Astrocyte (in vitro differentiated cells and primary cell): ENCODE measurements around the gene KIF14. TPM values are rescaled to one million over a fixed set of nuclear protein-coding genes. Genes with fewer than 3 reads are reported as not detected.
A peak's percentile ranks its signal among the peaks of the same experiment; 100 is the strongest.
"Not testable (repeated sequence)": the region's sequence is repeated elsewhere in the genome, so short reads cannot be mapped to it uniquely, and the experiment has no call there.

Experiments
- DNase-seq: peaks from one replicate; pipeline ENCODE4 v3.0.0-alpha.2; 2010; ENCODE audit warnings: low read depth
- FAIRE-seq: peaks from 2 replicates; lab custom pipeline; 2011; peaks lifted over from hg19 to GRCh38; lab: Jason Lieb, UNC
- H2AFZ ChIP-seq: 2 replicates; pipeline ENCODE4 v1.6.0; 2012; ENCODE audit warnings: low read depth, low read length, inconsistent platforms
- H3K27ac ChIP-seq: 2 replicates; pipeline ENCODE4 v1.5.1; 2011; ENCODE audit warnings: low read depth, low read length, inconsistent platforms
- H3K27me3 ChIP-seq: 2 replicates; pipeline ENCODE4 v1.6.0; 2011; ENCODE audit warnings: low read length, inconsistent platforms; ENCODE audit not compliant: insufficient read depth
- H3K36me3 ChIP-seq: 2 replicates; pipeline ENCODE4 v1.5.1; 2011; ENCODE audit warnings: low read length, inconsistent platforms; ENCODE audit not compliant: insufficient read depth
- H3K4me1 ChIP-seq: 2 replicates; pipeline ENCODE4 v1.5.1; 2011; ENCODE audit warnings: low read length, inconsistent platforms; ENCODE audit not compliant: insufficient read depth
- H3K4me2 ChIP-seq: 2 replicates; pipeline ENCODE4 v1.6.0; 2012; ENCODE audit warnings: low read length, inconsistent platforms
- H3K4me3 ChIP-seq: 2 replicates; pipeline ENCODE4 v1.5.1; 2011; ENCODE audit warnings: low read depth, mild to moderate bottlenecking, low read length, inconsistent platforms; ENCODE audit not compliant: insufficient read depth
- H3K79me2 ChIP-seq: 2 replicates; pipeline ENCODE4 v1.6.0; 2012; ENCODE audit warnings: mild to moderate bottlenecking, low read length, inconsistent platforms; ENCODE audit not compliant: insufficient read depth
- H3K9ac ChIP-seq: 2 replicates; pipeline ENCODE4 v1.6.0; 2012; ENCODE audit warnings: mild to moderate bottlenecking, low read length, inconsistent platforms
- H3K9me3 ChIP-seq: 2 replicates; pipeline ENCODE4 v1.5.1; 2012; ENCODE audit warnings: low read depth, mild to moderate bottlenecking, low read length, inconsistent platforms; ENCODE audit not compliant: insufficient read depth
- H4K20me1 ChIP-seq: 2 replicates; pipeline ENCODE4 v1.6.0; 2012; ENCODE audit warnings: low read length, inconsistent platforms; ENCODE audit not compliant: insufficient read depth
- H3K27ac Mint-ChIP-seq: one replicate; pipeline ENCODE4 v1.8.0; 2021; ENCODE audit warnings: mild to moderate bottlenecking, mixed read lengths; ENCODE audit not compliant: unreplicated experiment
- H3K27me3 Mint-ChIP-seq: one replicate; pipeline ENCODE4 v1.8.0; 2021; ENCODE audit warnings: low read depth, mixed read lengths; ENCODE audit not compliant: unreplicated experiment
- H3K36me3 Mint-ChIP-seq: one replicate; pipeline ENCODE4 v1.8.0; 2021; ENCODE audit warnings: low read depth, mixed read lengths; ENCODE audit not compliant: unreplicated experiment
- H3K4me1 Mint-ChIP-seq: one replicate; pipeline ENCODE4 v1.8.0; 2021; ENCODE audit warnings: low read depth, mixed read lengths; ENCODE audit not compliant: unreplicated experiment
- H3K4me3 Mint-ChIP-seq: one replicate; pipeline ENCODE4 v1.8.0; 2021; ENCODE audit warnings: mild to moderate bottlenecking, moderate library complexity, mixed read lengths; ENCODE audit not compliant: unreplicated experiment
- H3K9me3 Mint-ChIP-seq: one replicate; pipeline ENCODE4 v1.8.0; 2021; ENCODE audit warnings: mild to moderate bottlenecking, mixed read lengths; ENCODE audit not compliant: unreplicated experiment
- CTCF ChIP-seq: IDR thresholded peaks from 2 replicates; pipeline ENCODE4 v1.5.1; 2011; ENCODE audit warnings: low read depth, mild to moderate bottlenecking, inconsistent platforms, low read length, moderate library complexity; ENCODE audit not compliant: insufficient read depth
- EZH2 ChIP-seq: IDR thresholded peaks from 2 replicates; pipeline ENCODE4 v1.6.1; 2012; ENCODE audit warnings: mild to moderate bottlenecking, low read length, inconsistent platforms; ENCODE audit not compliant: insufficient read depth
- total RNA-seq: library from RNA; stranded (reverse); gene quantifications from 2 replicates; pipeline ENCODE4 v1.2.1, GENCODE V29; 2021

The KIF14 gene
- total RNA-seq, 1 donor from 2014 or later = 2.1 TPM

GRCh38 chr1:200556002-200556401, 64.5 kb downstream of the KIF14 start:
- DNase-seq (no peak), FAIRE-seq (no peak)
- Histone ChIP-seq H3K4me2 (no peak overlapping the region), H3K79me2 (no peaks in the 10 kb centered on the region), H4K20me1 (no peaks in the 10 kb centered on the region), H3K4me3 (no peak overlapping the region), H3K9ac (no peak overlapping the region), H3K27ac (no peak overlapping the region), H3K4me1 (no peaks in the 10 kb centered on the region), H3K9me3 (no peaks in the 10 kb centered on the region), H3K27me3 (no peaks in the 10 kb centered on the region), H3K36me3 (peaks cover 9% of the 10 kb centered on the region), H2AFZ (no peak overlapping the region)
- H3K27me3 Mint-ChIP-seq = no peaks in the 10 kb centered on the region
- no peak overlapping the region for H3K27ac Mint-ChIP-seq
- no peaks in the 10 kb centered on the region for H3K4me1 Mint-ChIP-seq
- H3K36me3 Mint-ChIP-seq = no peaks in the 10 kb centered on the region
- no peak for TF ChIP-seq EZH2
- TF ChIP-seq CTCF = peak; percentile 27
- H3K4me3 Mint-ChIP-seq = no peak overlapping the region
- H3K9me3 Mint-ChIP-seq = no peaks in the 10 kb centered on the region

GRCh38 chr1:200552737-200553136, 67.8 kb downstream of the KIF14 start:
- not testable (repeated sequence) for H3K4me1 Mint-ChIP-seq

GRCh38 chr1:200550367-200550766, 70.2 kb downstream of the KIF14 start:
- Mint-ChIP-seq H3K4me1 (no peaks in the 10 kb centered on the region), H3K36me3 (no peaks in the 10 kb centered on the region), H3K9me3 (no peaks in the 10 kb centered on the region), H3K27me3 (no peaks in the 10 kb centered on the region), H3K4me3 (no peak overlapping the region), H3K27ac (no peak overlapping the region)
- H4K20me1 ChIP-seq = no peaks in the 10 kb centered on the region
- no peak overlapping the region for H3K27ac ChIP-seq
- H2AFZ ChIP-seq = no peak overlapping the region
- FAIRE-seq (no peak), DNase-seq (no peak)
- H3K9ac ChIP-seq = no peak overlapping the region
- H3K4me1 ChIP-seq = no peaks in the 10 kb centered on the region
- H3K4me3 ChIP-seq = no peak overlapping the region
- no peak overlapping the region for H3K4me2 ChIP-seq
- H3K36me3 ChIP-seq = peaks cover 3% of the 10 kb centered on the region
- no peak for TF ChIP-seq EZH2
- no peak for TF ChIP-seq CTCF
- H3K9me3 ChIP-seq = no peaks in the 10 kb centered on the region
- H3K27me3 ChIP-seq = no peaks in the 10 kb centered on the region
- H3K79me2 ChIP-seq = no peaks in the 10 kb centered on the region

More at GRCh38 chr1:200552737-200553136, 67.8 kb downstream of the KIF14 start:
- not testable (repeated sequence) for FAIRE-seq, DNase-seq, H3K36me3 Mint-ChIP-seq, H3K9me3 Mint-ChIP-seq, H3K4me1 ChIP-seq, H4K20me1 ChIP-seq, H3K27ac ChIP-seq, H3K27me3 ChIP-seq, H3K4me2 ChIP-seq, H3K9ac ChIP-seq, H3K4me3 Mint-ChIP-seq, H3K79me2 ChIP-seq, H3K4me3 ChIP-seq, H3K27me3 Mint-ChIP-seq, H2AFZ ChIP-seq, H3K36me3 ChIP-seq, H3K9me3 ChIP-seq, H3K27ac Mint-ChIP-seq
